ENCODE data around the gene CNOT8.
"Not testable (repeated sequence)": the region's sequence is repeated elsewhere in the genome, so short reads cannot be mapped to it uniquely, and the experiment has no call there.

CNOT8 gene

DNA sequence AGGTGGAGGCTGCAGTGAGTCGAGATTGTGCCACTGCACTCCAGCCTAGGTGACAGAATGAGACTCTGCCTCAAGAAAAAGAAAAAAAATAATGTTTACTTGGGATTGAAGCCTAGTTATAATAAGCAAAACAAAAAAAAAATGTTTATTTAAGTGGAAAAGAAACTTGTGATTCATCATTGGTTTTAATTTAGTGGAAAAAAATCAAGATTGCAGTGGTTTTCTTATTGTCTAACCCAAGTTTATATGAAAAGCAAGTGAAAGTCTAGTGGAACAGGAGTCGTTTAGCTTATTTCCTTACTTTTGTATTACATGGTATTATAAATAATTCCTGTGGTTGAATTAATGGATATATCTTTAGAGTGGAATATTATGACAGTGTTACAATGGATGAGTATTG, 8.4 kb downstream of the CNOT8 start:
- DNase-seq, result no peak

DNA sequence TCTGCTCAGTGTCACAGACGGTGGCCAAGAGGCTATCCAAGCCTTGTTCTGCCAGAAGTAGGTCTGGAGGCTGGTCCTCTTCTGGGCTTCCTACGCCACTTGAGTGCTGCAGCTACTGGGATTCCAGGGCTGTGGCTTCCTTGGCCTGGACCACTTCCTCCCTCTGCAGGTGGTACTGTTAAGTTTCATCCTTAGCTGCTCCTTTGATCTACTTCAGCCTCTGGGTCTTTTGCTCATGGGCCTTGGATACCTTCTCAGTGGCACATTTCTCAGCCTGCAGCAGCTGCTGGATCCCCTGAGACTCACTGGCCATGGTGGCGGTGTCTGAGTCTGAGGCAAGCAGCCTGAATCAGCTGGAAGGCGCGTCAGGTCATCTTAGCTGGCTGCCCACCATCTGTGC, 10.3 kb downstream of the CNOT8 start:
- no peak for DNase-seq

- no peak for DNase-seq
Measured at GRCh38 chr5:154871734-154872133, 13.3 kb downstream of the CNOT8 start.

DNA sequence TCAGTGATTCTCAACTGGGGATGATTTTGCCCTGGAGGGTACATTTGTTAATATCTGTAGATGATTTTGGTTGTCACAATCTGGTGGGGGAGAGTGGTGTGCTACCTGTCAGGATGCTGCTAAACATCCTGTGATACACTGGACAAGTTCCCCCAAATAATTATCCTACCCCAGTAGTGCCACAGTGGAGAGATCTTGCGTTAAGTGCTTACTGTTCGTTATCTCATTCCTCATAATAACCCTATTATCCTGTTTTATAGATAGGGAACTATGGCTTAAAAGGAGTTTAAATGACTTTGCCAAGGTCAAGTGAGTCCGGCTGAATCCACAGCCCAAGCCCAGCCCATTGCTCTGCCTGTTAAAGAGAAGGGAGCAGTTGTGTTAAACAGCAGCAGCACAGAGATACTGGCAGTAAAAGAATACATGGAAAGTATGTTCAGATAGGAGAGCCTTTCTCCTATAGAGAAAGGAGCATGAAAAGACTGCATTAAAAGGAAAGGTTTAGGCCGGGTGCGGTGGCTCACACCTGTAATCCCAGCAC, 15.4 kb downstream of the CNOT8 start:
- DNase-seq, result no peak

- no peak for DNase-seq
Measured at GRCh38 chr5:154878642-154879335, 20.4 kb downstream of the CNOT8 start.

- no peak for DNase-seq
Measured at GRCh38 chr5:154881986-154882385, 23.6 kb downstream of the CNOT8 start.

DNA sequence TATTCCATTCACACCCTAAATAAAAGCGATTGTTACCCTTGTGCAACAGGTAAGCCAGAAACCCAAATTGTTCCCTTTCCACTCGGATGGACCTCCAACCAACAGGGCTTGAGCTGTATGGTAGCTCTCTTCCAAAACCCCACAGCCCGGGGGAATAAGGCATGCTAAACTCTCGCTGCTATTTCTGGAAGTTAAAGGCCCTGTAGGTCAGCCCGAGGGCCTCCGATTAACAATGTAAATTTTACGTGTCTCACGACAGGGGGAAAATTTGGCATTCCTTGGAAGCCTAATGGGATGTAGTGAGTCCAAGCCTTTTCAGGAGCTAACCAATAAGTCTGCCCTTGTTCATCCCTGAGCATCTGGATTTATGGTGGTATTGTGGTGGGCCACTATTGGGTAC, 26.0 kb downstream of the CNOT8 start:
- no peak for DNase-seq

DNA sequence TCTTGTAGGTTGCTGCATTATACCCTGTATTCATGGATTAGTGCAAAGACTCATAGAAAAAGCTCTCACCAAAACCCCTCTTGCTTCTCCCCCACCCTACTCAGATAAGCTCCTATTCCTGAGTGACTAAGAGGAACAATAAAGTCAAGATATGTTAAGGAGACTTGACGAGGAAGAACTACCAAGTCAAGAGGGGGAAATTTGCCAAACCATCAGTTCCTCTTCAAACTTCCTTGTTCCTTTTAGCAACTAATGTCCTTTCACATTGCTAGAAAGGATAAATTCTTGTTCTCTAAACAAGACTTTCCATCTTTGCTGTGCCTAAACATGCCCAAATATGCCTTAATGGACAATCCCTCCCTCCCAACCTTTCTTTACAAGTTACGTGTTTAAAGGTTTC, 27.0 kb downstream of the CNOT8 start:
- no peak for DNase-seq

- DNase-seq, result no peak
Measured at GRCh38 chr5:154892369-154892771, 33.9 kb downstream of the CNOT8 start.

- no peak for DNase-seq
Measured at GRCh38 chr5:154893381-154893780, 35.0 kb downstream of the CNOT8 start.

- DNase-seq, result no peak
Measured at GRCh38 chr5:154895606-154896561, 37.5 kb downstream of the CNOT8 start.

- DNase-seq, result no peak
Measured at GRCh38 chr5:154896562-154897165, 38.2 kb downstream of the CNOT8 start.

- DNase-seq, result no peak
Measured at GRCh38 chr5:154898210-154898609, 39.8 kb downstream of the CNOT8 start.

DNA sequence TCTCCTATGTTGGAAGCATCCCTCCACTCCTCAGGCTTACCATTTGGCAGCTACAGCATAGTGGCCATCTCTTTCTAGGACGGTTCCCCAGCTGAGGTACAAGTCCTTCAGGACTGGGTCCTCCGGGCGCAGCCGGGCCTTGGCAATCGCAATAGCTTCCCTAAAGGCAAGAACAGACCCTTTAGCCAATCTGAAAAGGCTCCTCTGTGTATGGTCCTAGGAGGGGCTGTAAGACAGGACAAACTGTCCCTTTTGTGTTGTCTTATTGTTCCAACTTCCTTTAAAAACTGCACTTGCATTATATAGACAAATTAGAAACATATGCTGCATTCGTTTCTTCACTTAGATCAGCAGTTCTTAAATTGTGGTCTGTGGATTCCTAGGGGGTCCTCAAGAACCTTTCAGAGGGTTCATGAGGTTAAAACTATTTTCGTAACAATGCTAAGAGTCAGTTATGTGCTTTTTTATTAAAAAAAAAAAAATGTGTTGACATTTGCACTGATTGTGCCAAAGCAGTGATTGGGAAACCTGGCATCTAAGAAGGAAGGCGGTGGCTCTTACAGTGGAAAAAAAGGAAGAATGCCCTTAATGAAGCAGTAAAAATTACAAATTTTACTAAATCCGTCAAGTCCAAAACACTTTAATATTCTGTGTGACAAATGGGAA, 40.9 kb downstream of the CNOT8 start:
- DNase-seq, result no peak

DNA sequence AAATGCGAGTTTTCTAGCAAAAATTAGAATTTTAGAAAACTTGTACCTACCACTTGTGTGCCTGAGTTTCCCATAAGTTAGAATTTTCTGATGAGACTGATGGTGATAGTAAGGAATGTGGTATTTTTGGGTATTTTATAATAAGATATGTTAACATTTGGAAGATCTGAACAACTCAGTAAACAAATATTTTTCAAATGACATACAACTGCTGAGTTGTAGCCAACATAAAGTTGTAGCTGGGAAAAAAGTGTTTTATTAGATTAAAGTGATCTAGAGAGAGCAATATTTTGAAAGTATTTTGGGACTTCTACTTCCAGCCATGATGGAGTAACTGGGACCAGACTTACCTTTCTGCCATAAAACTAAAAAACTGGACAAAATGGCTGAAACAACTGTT, 41.6 kb downstream of the CNOT8 start:
- no peak for DNase-seq

DNA sequence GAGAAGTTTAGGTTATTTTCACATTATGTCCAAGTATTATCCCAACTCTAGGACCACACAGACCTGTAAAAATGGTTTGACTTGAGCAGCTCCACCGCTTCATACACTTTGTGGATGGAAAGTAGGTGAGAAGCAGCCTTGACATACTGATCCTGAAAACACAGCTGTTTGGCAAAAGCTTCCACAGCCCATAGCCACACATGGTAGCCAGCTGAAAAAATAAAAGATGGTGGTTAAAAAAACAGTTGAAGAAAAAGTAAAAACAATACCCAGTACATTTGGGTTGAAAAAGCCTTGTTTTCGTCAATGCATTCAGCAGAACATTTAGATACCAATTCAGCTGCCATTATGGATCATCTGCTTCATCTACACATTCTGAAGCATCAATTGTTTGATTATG, 42.8 kb downstream of the CNOT8 start:
- no peak for DNase-seq

GRCh38 chr5:154901913-154902312, 43.5 kb downstream of the CNOT8 start:
- DNase-seq, result no peak

- DNase-seq, result not testable (repeated sequence)
Measured at GRCh38 chr5:154905601-154906000, 47.2 kb downstream of the CNOT8 start.

GRCh38 chr5:154916874-154917273, 58.4 kb downstream of the CNOT8 start:
- DNase-seq, result no peak

DNA sequence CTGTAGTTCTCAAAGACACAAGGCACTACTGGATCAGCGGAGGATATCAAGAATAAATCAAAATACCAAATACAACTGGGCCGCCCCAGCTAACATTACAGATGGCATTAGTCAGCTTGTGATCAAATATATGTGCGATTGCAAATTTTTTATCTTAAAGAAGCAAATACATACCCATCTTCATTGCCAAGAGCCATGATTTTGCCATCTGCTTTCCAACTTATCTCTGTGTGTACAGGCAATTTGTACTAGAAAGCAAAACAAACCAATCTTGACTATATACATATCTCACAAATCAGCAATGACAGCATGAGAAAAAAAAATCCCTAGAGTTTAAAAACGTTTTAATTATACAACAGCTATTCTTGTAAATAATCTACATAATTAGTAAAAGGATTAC, 59.3 kb downstream of the CNOT8 start:
- DNase-seq, result no peak

GRCh38 chr5:154923441-154924430, 65.3 kb downstream of the CNOT8 start:
- no peak for DNase-seq

Data from HCEC 1CT (cell line).